Mesothelial cell of epicardium (in vitro differentiated cells): ENCODE measurements around the gene JKAMP. TPM values are rescaled to one million over a fixed set of nuclear protein-coding genes. Genes with fewer than 3 reads are reported as not detected.

Experiments used
- DNase-seq, 2 experiments: peaks; one replicate each; pipeline ENCODE4 v3.0.0; 2021; ENCODE audit warnings: low spot score in 2 of 2; ENCODE audit not compliant: unreplicated experiment in 2 of 2
- H3K27ac Mint-ChIP-seq: 2 replicates; pipeline ENCODE4 v1.8.0; 2021; ENCODE audit warnings: mixed read lengths
- H3K27me3 Mint-ChIP-seq: 2 replicates; pipeline ENCODE4 v1.8.0; 2021; ENCODE audit warnings: low read depth, mixed read lengths
- H3K36me3 Mint-ChIP-seq: 2 replicates; pipeline ENCODE4 v1.8.0; 2021; ENCODE audit warnings: mixed read lengths
- H3K4me1 Mint-ChIP-seq: 2 replicates; pipeline ENCODE4 v1.8.0; 2021; ENCODE audit warnings: mixed read lengths
- H3K4me3 Mint-ChIP-seq: 2 replicates; pipeline ENCODE4 v1.8.0; 2021; ENCODE audit warnings: mild to moderate bottlenecking, moderate library complexity, mixed read lengths
- H3K9me3 Mint-ChIP-seq: 2 replicates; pipeline ENCODE4 v1.8.0; 2021; ENCODE audit warnings: mixed read lengths
- CTCF ChIP-seq: fragments of 200-600 bp; sonication (generic); IDR thresholded peaks from one replicate; pipeline ENCODE4 v1.5.0; 2021; ENCODE audit warnings: antibody characterized with exemption; ENCODE audit not compliant: unreplicated experiment
- total RNA-seq: library from RNA; stranded (reverse); gene quantifications from 3 replicates; pipeline ENCODE4 v1.2.1, GENCODE V29; 2021

The JKAMP gene
- total RNA-seq, 1 donor from 2014 or later: 37.8 TPM

- Mint-ChIP-seq H3K27ac (no peak overlapping the region), H3K9me3 (no peaks in the 10 kb centered on the region), H3K27me3 (no peaks in the 10 kb centered on the region), H3K4me3 (no peak overlapping the region), H3K36me3 (peaks cover 16% of the 10 kb centered on the region), H3K4me1 (peaks cover 7% of the 10 kb centered on the region)
- no peak for DNase-seq
- no peak for TF ChIP-seq CTCF
Observed at GRCh38 chr14:59475709-59476108, 8.6 kb upstream of the JKAMP start.

- Mint-ChIP-seq H3K27me3 (no peaks in the 10 kb centered on the region), H3K36me3 (peaks cover 10% of the 10 kb centered on the region), H3K9me3 (no peaks in the 10 kb centered on the region), H3K27ac (no peak overlapping the region), H3K4me3 (no peak overlapping the region), H3K4me1 (peaks cover 31% of the 10 kb centered on the region)
- TF ChIP-seq CTCF: no peak
- no peak for DNase-seq
Observed at GRCh38 chr14:59478540-59478939, 5.8 kb upstream of the JKAMP start.

- H3K36me3 Mint-ChIP-seq: peaks cover 8% of the 10 kb centered on the region
- H3K27me3 Mint-ChIP-seq: no peaks in the 10 kb centered on the region
- H3K4me3 Mint-ChIP-seq: no peak overlapping the region
- peaks cover 32% of the 10 kb centered on the region for H3K4me1 Mint-ChIP-seq
- no peak for TF ChIP-seq CTCF
- DNase-seq: no peak
- no peak overlapping the region for H3K27ac Mint-ChIP-seq
- no peaks in the 10 kb centered on the region for H3K9me3 Mint-ChIP-seq
Observed at GRCh38 chr14:59480166-59480565, 4.2 kb upstream of the JKAMP start.

GRCh38 chr14:59481407-59481806 lies 2.9 kb upstream of the JKAMP start:
- Mint-ChIP-seq H3K9me3 (no peaks in the 10 kb centered on the region), H3K4me1 (peaks cover 36% of the 10 kb centered on the region), H3K27ac (no peak overlapping the region), H3K36me3 (peaks cover 8% of the 10 kb centered on the region), H3K27me3 (no peaks in the 10 kb centered on the region), H3K4me3 (no peak overlapping the region)
- TF ChIP-seq CTCF: no peak
- no peak for DNase-seq

- Mint-ChIP-seq H3K27me3 (no peaks in the 10 kb centered on the region), H3K4me1 (peaks cover 36% of the 10 kb centered on the region), H3K4me3 (peak overlapping the region; percentile 85), H3K9me3 (no peaks in the 10 kb centered on the region), H3K36me3 (peaks cover 9% of the 10 kb centered on the region), H3K27ac (peak overlapping the region; percentile 88)
- no peak for DNase-seq
- no peak for TF ChIP-seq CTCF
Observed at GRCh38 chr14:59481871-59482540, 2.3 kb upstream of the JKAMP start.
